ENCODE measurements around the gene TBC1D3.
"Not testable (repeated sequence)": the region's sequence is repeated elsewhere in the genome, so short reads cannot be mapped to it uniquely, and the experiment has no call there.

DNA sequence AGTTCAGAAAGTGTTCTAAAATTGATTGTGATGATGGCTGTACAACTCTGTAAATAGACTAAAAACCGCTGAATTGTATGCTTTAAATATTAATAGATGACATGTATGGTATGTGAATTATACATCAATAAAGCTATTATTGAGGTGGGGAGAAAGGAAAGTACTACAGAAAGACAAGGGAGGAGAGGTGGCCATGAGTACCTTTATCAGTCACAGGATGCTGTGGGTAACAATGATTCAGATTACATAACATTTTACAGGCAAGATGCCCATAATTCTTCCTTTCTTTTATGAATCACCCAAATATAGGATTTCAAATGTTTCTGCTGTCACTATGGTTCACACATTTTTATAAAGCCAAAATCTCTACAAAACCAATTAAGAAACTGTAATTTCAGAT, 28.5 kb upstream of the TBC1D3 start:
- TF ChIP-seq, protein P1, sequence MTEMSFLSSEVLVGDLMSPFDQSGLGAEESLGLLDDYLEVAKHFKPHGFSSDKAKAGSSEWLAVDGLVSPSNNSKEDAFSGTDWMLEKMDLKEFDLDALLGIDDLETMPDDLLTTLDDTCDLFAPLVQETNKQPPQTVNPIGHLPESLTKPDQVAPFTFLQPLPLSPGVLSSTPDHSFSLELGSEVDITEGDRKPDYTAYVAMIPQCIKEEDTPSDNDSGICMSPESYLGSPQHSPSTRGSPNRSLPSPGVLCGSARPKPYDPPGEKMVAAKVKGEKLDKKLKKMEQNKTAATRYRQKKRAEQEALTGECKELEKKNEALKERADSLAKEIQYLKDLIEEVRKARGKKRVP (CRISPR knock-in tag; IDR thresholded peaks at IDR 0.05) = not testable (repeated sequence)
- not testable (repeated sequence) for TF ChIP-seq HDAC2 (IDR thresholded peaks at IDR 0.05); BACH1 (tag; IDR thresholded peaks at IDR 0.05); SIRT6 (IDR thresholded peaks at IDR 0.05; ENCODE audit: low read depth, low read length)
